OCI-LY7 (cell line): ENCODE results near the gene MYL4. TPM values are rescaled to one million over a fixed set of nuclear protein-coding genes. Genes with fewer than 3 reads are reported as not detected.
A peak's percentile ranks its signal among the peaks of the same experiment; 100 is the strongest.

Source experiments
- BruUV-seq: library from RNA; stranded (reverse); fragments of 400-500 nt; replicated peaks from 2 replicates; lab custom pipeline; 2021; lab: Mats Ljungman, UMichigan
- CTCF ChIA-PET: fragments of 300-600 bp; sonication (Branson Sonifier 250); formaldehyde crosslinking; loops from one replicate; lab custom pipeline; 2022; ENCODE audit warnings: antibody characterized with exemption; ENCODE audit not compliant: unreplicated experiment; lab: Charles Lee
- POLR2A ChIA-PET: fragments of 300-600 bp; sonication (Branson Sonifier 250); formaldehyde crosslinking; loops from one replicate; lab custom pipeline; 2022; ENCODE audit warnings: antibody characterized with exemption; lab: Charles Lee
- DNase-seq: peaks from one replicate; pipeline ENCODE4 v3.0.0-alpha.2; 2015; ENCODE audit warnings: low spot score
- H2AFZ ChIP-seq: fragments of 200-600 bp; sonication (generic), shearing (Covaris generic); 2 replicates; pipeline ENCODE4 v1.6.1; 2014; ENCODE audit warnings: mild to moderate bottlenecking, antibody characterized with exemption, low read length, moderate library complexity
- H3K27ac ChIP-seq: fragments of 200-600 bp; sonication (generic); 2 replicates; pipeline ENCODE4 v1.5.1; 2014; ENCODE audit warnings: mixed run types, low read depth, mild to moderate bottlenecking, moderate library complexity, low read length, inconsistent platforms; ENCODE audit not compliant: poor library complexity, severe bottlenecking
- H3K36me3 ChIP-seq: fragments of 200-600 bp; sonication (generic); 2 replicates; pipeline ENCODE4 v1.6.1; 2014; ENCODE audit warnings: mild to moderate bottlenecking, antibody characterized with exemption, low read length, moderate library complexity, mixed read lengths; ENCODE audit not compliant: insufficient read depth
- H3K4me1 ChIP-seq: fragments of 200-600 bp; sonication (generic); 2 replicates; pipeline ENCODE4 v1.5.1; 2014; ENCODE audit warnings: mild to moderate bottlenecking, low read length; ENCODE audit not compliant: insufficient read depth, poor library complexity, severe bottlenecking
- H3K4me2 ChIP-seq: fragments of 200-600 bp; sonication (generic); 2 replicates; pipeline ENCODE4 v1.6.1; 2014; ENCODE audit warnings: mild to moderate bottlenecking, low read length
- H3K4me3 ChIP-seq: fragments of 200-600 bp; sonication (generic); 2 replicates; pipeline ENCODE4 v1.5.1; 2014; ENCODE audit warnings: mild to moderate bottlenecking, low read depth, low read length; ENCODE audit not compliant: poor library complexity, severe bottlenecking
- H3K79me2 ChIP-seq: fragments of 200-600 bp; sonication (generic); 2 replicates; pipeline ENCODE4 v1.6.1; 2016; ENCODE audit warnings: low read depth, mild to moderate bottlenecking, low read length, moderate library complexity, mixed read lengths; ENCODE audit not compliant: insufficient read depth
- H3K9me2 ChIP-seq: fragments of 200-600 bp; sonication (generic); 2 replicates; pipeline ENCODE4 v1.6.1; 2016; ENCODE audit warnings: mild to moderate bottlenecking, low read length, mixed read lengths; ENCODE audit not compliant: insufficient read depth
- H3K9me3 ChIP-seq: fragments of 200-600 bp; sonication (generic); 2 replicates; pipeline ENCODE4 v1.6.1; 2014; ENCODE audit warnings: mild to moderate bottlenecking, mixed run types, low read length, mixed read lengths
- H4K20me1 ChIP-seq: fragments of 200-600 bp; sonication (generic); 2 replicates; pipeline ENCODE4 v1.6.1; 2014; ENCODE audit warnings: mild to moderate bottlenecking, antibody characterized with exemption, low read length, moderate library complexity, mixed read lengths; ENCODE audit not compliant: insufficient read depth
- EZH2phosphoT487 ChIP-seq: fragments of 200-600 bp; sonication (generic); IDR thresholded peaks from 2 replicates; pipeline ENCODE4 v1.6.1; 2018; ENCODE audit warnings: low read depth, borderline replicate concordance, mild to moderate bottlenecking, mixed run types, antibody characterized with exemption, low read length, moderate library complexity, mixed read lengths
- intact Hi-C: fragments of 100-400 bp; cut with micrococcal nuclease; formaldehyde crosslinking; loops from one replicate; pipeline ENCODE4 v1.10.0; 2022; ENCODE audit not compliant: unreplicated experiment
- total RNA-seq, 2 experiments: library from RNA; depleted of rRNA in 1 of 2; stranded (reverse); fragments of >200 nt in 1 of 2; shearing (Covaris generic) in 1 of 2; gene quantifications; 2 replicates each; pipeline ENCODE4 v1.2.3, GENCODE V29; 2014 to 2022
- TF ChIP-seq, protein P1 (sequence below): fragments of 200-600 bp; sonication (generic); conservative IDR thresholded peaks from 2 replicates; pipeline ENCODE4 v1.5.1; 2014; ENCODE audit warnings: mild to moderate bottlenecking, antibody characterized with exemption, low read length, moderate library complexity, mixed read lengths

MYL4 gene
- total RNA-seq, 2 experiments from 2014 or later = 0.67 to 2.1 TPM

DNA sequence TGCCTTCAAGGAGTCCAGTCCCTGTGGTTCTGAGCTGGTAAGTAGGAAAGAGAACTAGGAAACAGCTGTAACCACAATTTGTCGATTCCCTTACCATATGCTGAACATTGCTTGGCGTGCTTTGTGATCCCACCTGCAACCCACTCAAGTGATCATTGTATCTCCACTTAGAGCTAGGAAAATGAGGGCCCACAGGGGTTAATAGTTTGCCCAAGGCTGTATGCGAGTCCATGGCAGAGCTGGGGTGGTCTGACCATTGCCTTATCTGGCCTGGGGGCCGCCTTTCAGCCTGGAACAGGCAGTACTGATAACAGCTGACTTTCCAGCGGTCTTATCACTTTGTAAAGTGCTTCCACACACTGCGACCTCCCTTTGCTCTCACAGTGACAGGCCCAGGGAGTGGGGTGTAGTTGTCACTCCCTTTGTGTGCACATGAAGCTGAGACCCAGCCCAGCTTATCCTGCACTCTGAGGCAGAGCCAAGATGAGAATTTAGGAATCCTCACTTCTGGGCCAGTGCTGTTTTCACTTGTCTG, 9.8 kb downstream of the MYL4 start:
- BruUV-seq = no TSS peak
- peak overlapping the region; percentile 60 for H3K4me2 ChIP-seq
- DNase-seq = peak; percentile 53
- H3K4me1 ChIP-seq = peaks cover 26% of the 10 kb centered on the region
- H3K27ac ChIP-seq = no peak overlapping the region
- CTCF ChIA-PET = no interaction called here
- no peak for TF ChIP-seq EZH2phosphoT487
- TF ChIP-seq, protein P1, sequence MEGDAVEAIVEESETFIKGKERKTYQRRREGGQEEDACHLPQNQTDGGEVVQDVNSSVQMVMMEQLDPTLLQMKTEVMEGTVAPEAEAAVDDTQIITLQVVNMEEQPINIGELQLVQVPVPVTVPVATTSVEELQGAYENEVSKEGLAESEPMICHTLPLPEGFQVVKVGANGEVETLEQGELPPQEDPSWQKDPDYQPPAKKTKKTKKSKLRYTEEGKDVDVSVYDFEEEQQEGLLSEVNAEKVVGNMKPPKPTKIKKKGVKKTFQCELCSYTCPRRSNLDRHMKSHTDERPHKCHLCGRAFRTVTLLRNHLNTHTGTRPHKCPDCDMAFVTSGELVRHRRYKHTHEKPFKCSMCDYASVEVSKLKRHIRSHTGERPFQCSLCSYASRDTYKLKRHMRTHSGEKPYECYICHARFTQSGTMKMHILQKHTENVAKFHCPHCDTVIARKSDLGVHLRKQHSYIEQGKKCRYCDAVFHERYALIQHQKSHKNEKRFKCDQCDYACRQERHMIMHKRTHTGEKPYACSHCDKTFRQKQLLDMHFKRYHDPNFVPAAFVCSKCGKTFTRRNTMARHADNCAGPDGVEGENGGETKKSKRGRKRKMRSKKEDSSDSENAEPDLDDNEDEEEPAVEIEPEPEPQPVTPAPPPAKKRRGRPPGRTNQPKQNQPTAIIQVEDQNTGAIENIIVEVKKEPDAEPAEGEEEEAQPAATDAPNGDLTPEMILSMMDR = no peak
- H3K79me2 ChIP-seq = no peaks in the 10 kb centered on the region
- H3K4me3 ChIP-seq = no peak overlapping the region
- no peaks in the 10 kb centered on the region; the same call in 1 of the 2 replicates for H3K36me3 ChIP-seq
- intact Hi-C loops = no loop called here
- H3K9me2 ChIP-seq = no peaks in the 10 kb centered on the region
- peaks cover 7% of the 10 kb centered on the region; the same call in 1 of the 2 replicates for H3K9me3 ChIP-seq
- POLR2A ChIA-PET = interaction anchor here (1.6 kb wide), 1 partner anchor 13 kb away, joined by 6 read pairs; no protein-coding TSS in a partner anchor
- no peaks in the 10 kb centered on the region for H4K20me1 ChIP-seq
- H2AFZ ChIP-seq = peak overlapping the region; percentile 64; the same call in 1 of the 2 replicates

DNA sequence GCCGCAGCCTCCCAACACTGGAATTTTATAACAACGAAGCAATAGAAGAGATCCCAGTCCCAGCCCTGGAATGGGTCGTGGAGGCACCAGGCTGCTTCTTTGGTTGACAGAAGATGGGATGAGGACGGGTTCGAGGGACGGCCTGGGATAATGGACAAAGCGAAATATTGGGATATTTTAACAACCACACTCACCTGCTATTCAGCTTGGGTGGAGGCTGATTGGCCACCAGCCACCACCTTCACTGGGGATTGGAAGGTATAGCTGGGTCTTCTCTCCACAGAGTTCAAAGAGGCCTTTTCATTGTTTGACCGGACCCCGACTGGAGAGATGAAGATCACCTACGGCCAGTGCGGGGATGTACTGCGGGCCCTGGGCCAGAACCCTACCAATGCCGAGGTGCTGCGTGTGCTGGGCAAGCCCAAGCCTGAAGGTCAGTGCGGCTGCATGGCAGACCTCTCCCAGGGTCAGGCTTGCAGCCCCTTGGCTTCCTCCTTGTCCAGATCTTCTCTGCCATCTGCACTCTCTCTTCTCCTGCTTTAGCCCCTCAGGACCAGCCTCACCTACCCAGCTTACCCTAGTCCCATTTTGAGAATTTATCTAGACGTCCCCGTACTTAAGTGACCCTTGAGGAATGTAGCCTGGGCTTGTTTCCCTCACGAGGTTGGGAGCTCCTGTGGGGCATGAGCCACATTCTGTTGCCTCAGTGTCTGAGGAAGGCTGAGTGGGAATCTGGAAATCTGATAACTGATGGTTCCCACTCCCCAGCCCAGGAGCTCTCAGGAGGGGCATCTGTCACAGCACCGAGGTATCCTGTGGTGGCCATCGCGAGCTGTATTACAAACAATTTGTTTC, 10.7 kb downstream of the MYL4 start:
- no peaks in the 10 kb centered on the region; the same call in 1 of the 2 replicates for H3K36me3 ChIP-seq
- BruUV-seq = no TSS peak
- CTCF ChIA-PET = no interaction called here

More for the DNA sequence above, 10.7 kb downstream of the MYL4 start:
- H2AFZ ChIP-seq = no peak overlapping the region
- intact Hi-C loops = loop anchor here (10.0 kb wide), 1 partner anchor 275 kb away; no protein-coding TSS in a partner anchor
- no peak overlapping the region for H3K27ac ChIP-seq
- no peaks in the 10 kb centered on the region for H3K9me2 ChIP-seq
- H3K4me3 ChIP-seq = no peak overlapping the region
- no peaks in the 10 kb centered on the region for H3K79me2 ChIP-seq
- DNase-seq = no peak
- H3K4me1 ChIP-seq = peaks cover 26% of the 10 kb centered on the region
- H4K20me1 ChIP-seq = no peaks in the 10 kb centered on the region
- POLR2A ChIA-PET = interaction anchor here (1.1 to 1.6 kb wide), 2 partner anchors 11 to 14 kb away, joined by 5 to 6 read pairs; no protein-coding TSS in a partner anchor
- TF ChIP-seq EZH2phosphoT487 = no peak
- TF ChIP-seq, protein P1 = no peak
- peaks cover 8% of the 10 kb centered on the region; the same call in 1 of the 2 replicates for H3K9me3 ChIP-seq
- H3K4me2 ChIP-seq = no peak overlapping the region; the same call in 1 of the 2 replicates
